Measurements from ENCODE around the gene KIAA0930.

KIAA0930 gene

GRCh38 chr22:45217806-45218205 lies 22.9 kb downstream of the KIAA0930 start:
- TF ChIP-seq SNAI2 (CRISPR knock-in tag; IDR thresholded peaks at IDR 0.05) (no peak), PPARA (CRISPR knock-in tag; IDR thresholded peaks at IDR 0.05; ENCODE audit: borderline replicate concordance) (no peak), CREB5 (CRISPR knock-in tag; IDR thresholded peaks at IDR 0.05; ENCODE audit: low read depth) (no peak), RARB (CRISPR knock-in tag; IDR thresholded peaks at IDR 0.05) (no peak), POU6F1 (CRISPR knock-in tag; IDR thresholded peaks at IDR 0.05; ENCODE audit: borderline replicate concordance, low read depth) (no peak), ZFP30 (CRISPR knock-in tag; IDR thresholded peaks at IDR 0.05) (no peak), ESRRG (CRISPR knock-in tag; IDR thresholded peaks at IDR 0.05) (no peak), TOX (CRISPR knock-in tag; IDR thresholded peaks at IDR 0.05; ENCODE audit: borderline replicate concordance) (no peak), ZFP3 (CRISPR knock-in tag; IDR thresholded peaks at IDR 0.05) (no peak), ISL1 (CRISPR knock-in tag; IDR thresholded peaks at IDR 0.05) (no peak), CSDC2 (CRISPR knock-in tag; IDR thresholded peaks at IDR 0.05) (no peak), TCF4 (CRISPR knock-in tag; IDR thresholded peaks at IDR 0.05; ENCODE audit: borderline replicate concordance) (no peak), OSR1 (CRISPR knock-in tag; IDR thresholded peaks at IDR 0.05) (no peak)
- TF ChIP-seq, protein P1, sequence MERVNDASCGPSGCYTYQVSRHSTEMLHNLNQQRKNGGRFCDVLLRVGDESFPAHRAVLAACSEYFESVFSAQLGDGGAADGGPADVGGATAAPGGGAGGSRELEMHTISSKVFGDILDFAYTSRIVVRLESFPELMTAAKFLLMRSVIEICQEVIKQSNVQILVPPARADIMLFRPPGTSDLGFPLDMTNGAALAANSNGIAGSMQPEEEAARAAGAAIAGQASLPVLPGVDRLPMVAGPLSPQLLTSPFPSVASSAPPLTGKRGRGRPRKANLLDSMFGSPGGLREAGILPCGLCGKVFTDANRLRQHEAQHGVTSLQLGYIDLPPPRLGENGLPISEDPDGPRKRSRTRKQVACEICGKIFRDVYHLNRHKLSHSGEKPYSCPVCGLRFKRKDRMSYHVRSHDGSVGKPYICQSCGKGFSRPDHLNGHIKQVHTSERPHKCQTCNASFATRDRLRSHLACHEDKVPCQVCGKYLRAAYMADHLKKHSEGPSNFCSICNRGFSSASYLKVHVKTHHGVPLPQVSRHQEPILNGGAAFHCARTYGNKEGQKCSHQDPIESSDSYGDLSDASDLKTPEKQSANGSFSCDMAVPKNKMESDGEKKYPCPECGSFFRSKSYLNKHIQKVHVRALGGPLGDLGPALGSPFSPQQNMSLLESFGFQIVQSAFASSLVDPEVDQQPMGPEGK (CRISPR knock-in tag; IDR thresholded peaks at IDR 0.05; ENCODE audit: borderline replicate concordance) = no peak
- TF ChIP-seq, protein P2, sequence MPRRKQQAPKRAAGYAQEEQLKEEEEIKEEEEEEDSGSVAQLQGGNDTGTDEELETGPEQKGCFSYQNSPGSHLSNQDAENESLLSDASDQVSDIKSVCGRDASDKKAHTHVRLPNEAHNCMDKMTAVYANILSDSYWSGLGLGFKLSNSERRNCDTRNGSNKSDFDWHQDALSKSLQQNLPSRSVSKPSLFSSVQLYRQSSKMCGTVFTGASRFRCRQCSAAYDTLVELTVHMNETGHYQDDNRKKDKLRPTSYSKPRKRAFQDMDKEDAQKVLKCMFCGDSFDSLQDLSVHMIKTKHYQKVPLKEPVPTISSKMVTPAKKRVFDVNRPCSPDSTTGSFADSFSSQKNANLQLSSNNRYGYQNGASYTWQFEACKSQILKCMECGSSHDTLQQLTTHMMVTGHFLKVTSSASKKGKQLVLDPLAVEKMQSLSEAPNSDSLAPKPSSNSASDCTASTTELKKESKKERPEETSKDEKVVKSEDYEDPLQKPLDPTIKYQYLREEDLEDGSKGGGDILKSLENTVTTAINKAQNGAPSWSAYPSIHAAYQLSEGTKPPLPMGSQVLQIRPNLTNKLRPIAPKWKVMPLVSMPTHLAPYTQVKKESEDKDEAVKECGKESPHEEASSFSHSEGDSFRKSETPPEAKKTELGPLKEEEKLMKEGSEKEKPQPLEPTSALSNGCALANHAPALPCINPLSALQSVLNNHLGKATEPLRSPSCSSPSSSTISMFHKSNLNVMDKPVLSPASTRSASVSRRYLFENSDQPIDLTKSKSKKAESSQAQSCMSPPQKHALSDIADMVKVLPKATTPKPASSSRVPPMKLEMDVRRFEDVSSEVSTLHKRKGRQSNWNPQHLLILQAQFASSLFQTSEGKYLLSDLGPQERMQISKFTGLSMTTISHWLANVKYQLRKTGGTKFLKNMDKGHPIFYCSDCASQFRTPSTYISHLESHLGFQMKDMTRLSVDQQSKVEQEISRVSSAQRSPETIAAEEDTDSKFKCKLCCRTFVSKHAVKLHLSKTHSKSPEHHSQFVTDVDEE (CRISPR knock-in tag; IDR thresholded peaks at IDR 0.05) = no peak
- ATAC-seq = no peak

DNA sequence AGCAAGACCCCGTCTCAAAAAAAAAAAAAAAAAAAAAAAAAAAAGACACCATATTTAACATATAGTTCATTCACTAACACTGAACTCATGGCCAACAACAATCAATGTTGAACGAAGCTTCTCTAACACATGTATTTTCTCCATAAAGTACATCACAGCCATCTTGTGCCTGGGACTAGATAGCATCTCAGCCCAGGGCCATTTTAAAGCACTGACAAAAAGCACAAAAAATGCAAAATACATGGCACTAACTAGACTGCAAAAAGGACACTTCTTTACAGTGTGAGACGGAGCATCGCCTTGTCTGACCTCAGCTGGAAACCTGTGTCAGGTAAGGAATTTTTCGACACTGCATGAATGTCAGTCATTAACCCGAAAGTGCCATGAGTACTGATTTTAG lies 23.3 kb downstream of the KIAA0930 start:
- ATAC-seq = no peak
- TF ChIP-seq PPARA (CRISPR knock-in tag; IDR thresholded peaks at IDR 0.05; ENCODE audit: borderline replicate concordance) = no peak
- no peak for TF ChIP-seq ZNF565 (CRISPR knock-in tag; conservative IDR thresholded peaks at IDR 0.05; ENCODE audit: low read depth)
- TF ChIP-seq SNAI2 (CRISPR knock-in tag; IDR thresholded peaks at IDR 0.05) = no peak
- no peak for TF ChIP-seq ESRRG (CRISPR knock-in tag; IDR thresholded peaks at IDR 0.05)
- no peak for TF ChIP-seq CSDC2 (CRISPR knock-in tag; IDR thresholded peaks at IDR 0.05)
- no peak for TF ChIP-seq ZFP3 (CRISPR knock-in tag; IDR thresholded peaks at IDR 0.05)
- TF ChIP-seq TCF4 (CRISPR knock-in tag; IDR thresholded peaks at IDR 0.05; ENCODE audit: borderline replicate concordance) = no peak
- TF ChIP-seq ISL1 (CRISPR knock-in tag; IDR thresholded peaks at IDR 0.05) = no peak
- TF ChIP-seq ZFP30 (CRISPR knock-in tag; IDR thresholded peaks at IDR 0.05) = no peak
- TF ChIP-seq CREB5 (CRISPR knock-in tag; IDR thresholded peaks at IDR 0.05; ENCODE audit: low read depth) = no peak
- TF ChIP-seq ZNF70 (CRISPR knock-in tag; IDR thresholded peaks at IDR 0.05) = no peak
- TF ChIP-seq, protein P1 (CRISPR knock-in tag; IDR thresholded peaks at IDR 0.05; ENCODE audit: borderline replicate concordance) = no peak
- no peak for TF ChIP-seq CSRNP3 (CRISPR knock-in tag; IDR thresholded peaks at IDR 0.05)
- TF ChIP-seq GLIS3 (CRISPR knock-in tag; IDR thresholded peaks at IDR 0.05) = no peak
- TF ChIP-seq, protein P2 (CRISPR knock-in tag; IDR thresholded peaks at IDR 0.05) = no peak

All from SK-N-SH treated with all-trans-retinoic acid at 6 μM for 48 hours (cell line).